ENCODE data around the gene DIP2C.

Gene DIP2C

DNA sequence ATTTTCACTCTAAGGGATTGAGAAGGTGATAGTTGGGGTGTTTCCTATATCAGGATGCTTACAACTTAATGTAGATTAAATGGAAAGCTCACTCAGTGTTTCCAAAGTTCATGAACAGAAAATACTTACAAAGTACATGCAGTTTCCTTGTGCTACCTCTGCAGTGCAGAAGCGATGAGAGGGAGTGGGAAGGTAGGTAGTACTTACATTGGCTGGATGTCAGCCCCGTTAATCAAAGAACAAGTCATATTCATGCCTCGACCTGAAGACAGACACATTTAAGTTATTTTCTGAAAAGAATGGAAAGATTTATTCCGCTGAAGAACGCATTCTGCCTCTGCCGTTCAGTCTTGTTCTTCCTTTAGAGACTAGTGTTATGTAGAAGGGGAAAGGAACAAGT, 461.1 kb downstream of the DIP2C start:
- no peak for DNase-seq (ENCODE audit: low read depth)

DNA sequence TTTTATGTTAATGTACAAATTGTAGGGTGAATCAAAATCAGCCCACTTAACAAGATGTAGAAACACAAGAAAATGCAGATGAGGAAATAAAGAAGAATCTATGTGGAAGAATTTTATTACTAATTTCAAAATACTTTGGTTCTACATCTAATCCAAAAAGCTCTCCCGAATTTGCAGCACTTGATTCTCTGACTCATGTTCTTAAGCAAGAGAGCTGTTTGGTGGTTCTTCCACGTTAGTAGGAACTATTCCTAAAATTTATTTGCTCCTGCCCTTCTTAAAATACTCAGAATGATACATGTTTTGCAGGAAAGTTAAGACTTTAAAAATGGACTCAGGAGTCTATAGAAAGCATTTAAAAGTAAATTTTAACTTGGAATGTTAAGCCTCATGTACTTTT, 462.5 kb downstream of the DIP2C start:
- no peak for DNase-seq (ENCODE audit: low read depth)

DNA sequence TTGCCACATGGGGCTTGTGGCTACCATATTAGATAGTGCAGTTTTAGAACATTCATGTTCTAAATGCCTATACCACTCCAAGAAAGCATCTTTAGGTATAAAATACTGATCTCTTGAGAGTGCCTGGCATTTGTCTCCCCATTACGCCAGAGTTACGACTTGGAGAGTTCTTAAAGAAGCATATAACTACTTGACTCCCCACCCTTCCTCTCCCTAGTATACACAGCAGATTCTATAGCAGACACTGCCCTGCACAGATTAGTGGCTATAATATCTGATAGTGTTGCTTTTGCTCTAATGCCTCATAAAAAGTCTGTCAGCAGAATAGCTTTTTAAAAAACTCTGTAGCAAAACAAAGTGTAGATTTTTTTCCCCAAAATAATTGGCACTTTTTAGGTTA, 463.4 kb downstream of the DIP2C start:
- no peak for DNase-seq (ENCODE audit: low read depth)

DNA sequence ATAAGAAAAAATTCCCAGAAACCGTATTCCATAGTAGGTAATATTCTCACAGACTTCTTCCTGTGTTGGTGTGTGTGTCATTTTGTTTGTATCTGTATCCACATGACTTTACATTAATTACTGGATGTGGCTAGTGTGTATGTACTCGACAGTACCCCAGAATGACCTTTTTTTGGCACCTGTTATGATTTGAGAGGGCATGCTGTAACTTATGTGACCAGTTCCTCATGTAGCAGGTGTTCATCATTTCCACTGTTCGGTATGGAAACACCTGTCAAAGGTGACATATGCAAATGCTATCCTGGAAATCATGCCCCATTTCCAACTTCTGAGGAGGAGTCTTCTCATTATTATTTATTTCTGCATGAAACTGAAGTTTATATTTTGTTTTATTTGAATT, 464.9 kb downstream of the DIP2C start:
- no peak for DNase-seq (ENCODE audit: low read depth)

All from activated gamma-delta T cell treated with anti-CD3 and anti-CD28 coated beads, Interleukin-2, amount 50 U/mL, for 16 hours (primary cell).